Stimulated activated naive CD8-positive, alpha-beta T cell treated with anti-CD3 and anti-CD28 coated beads, Interleukin-15, Interleukin-2, amounts not matched to agents 100 U/mL and 50 U/mL, for 24 hours (primary cell): ENCODE measurements around the gene DPYD.

ENCODE experiments used
- ATAC-seq: fragments of 150-1000 bp; cut with Tn5 transposase; one replicate; pipeline ENCODE4 v1.10.0; 2021
- DNase-seq: peaks from one replicate; pipeline ENCODE4 v3.0.0; 2021

The DPYD gene

DNA sequence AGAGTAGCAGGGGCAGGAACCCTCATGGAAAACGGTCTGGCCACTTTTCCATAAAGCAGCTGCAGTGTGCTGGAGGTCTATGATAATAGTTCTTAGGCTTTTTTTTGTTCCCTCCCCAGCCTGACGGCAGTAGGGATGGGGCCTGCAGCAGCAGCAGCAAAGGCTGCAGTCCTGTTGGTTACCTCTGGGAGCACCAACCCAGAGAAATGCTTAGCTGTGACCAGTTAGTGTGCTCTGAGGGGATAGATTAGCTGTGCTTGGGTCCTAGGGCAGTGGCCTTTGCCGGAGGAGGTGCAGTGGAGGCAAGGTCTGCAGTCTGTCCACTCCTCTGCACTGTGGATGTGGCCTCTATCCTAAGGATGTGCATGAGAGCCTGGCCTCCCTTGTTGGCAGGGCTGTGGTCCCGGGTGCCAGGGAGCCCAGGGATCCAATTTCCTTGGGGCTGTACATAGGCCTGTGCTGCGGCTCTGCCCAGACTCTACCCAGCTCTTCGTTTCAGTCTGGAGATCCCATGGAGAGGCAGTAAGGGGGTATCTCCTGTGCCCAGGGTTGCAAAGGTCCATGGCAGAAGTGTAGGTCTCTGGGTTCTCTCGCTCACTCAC is 876.6 kb downstream of the DPYD start:
- no peak for DNase-seq
- no peak for ATAC-seq

DNA sequence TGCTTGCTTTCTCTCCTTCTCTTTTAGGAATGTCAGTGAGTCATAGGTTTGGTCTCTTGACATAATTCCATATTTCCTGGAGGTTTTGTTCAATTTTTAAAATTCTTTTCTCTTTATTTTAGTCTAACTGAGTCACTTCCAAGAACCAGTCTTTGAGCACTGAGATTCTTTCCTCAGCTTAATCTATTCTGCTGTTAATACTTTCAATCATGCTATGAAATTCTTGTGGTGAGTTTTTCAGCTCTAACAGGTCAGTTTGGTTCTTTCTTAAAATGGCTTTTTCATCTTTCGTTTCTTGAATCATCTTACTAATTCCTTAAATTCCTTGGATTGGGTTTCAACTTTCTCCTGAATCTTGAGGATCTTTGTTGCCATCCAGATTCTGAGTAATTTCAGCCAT is 878.3 kb downstream of the DPYD start:
- DNase-seq: no peak
- ATAC-seq: no peak

DNA sequence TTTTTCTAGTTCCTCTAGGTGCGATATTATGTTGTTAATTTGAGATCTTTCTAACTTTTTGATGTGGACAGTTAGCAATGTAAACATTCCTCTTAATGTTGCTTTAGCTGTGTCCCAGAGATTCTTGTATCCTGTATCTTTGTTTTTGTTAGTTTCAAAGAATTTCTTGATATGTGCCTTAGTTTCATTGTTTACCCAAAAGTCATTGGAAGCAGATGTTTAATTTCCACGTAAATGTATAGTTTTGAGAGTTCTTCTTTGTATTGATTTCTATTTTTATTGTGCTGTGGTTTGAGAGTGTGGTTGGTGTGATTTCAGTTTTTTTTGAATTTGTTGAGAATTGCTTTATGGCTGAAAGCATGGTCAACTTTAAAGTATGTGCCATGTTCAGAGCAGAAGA is 879.8 kb downstream of the DPYD start:
- ATAC-seq (no peak), DNase-seq (no peak)

DNA sequence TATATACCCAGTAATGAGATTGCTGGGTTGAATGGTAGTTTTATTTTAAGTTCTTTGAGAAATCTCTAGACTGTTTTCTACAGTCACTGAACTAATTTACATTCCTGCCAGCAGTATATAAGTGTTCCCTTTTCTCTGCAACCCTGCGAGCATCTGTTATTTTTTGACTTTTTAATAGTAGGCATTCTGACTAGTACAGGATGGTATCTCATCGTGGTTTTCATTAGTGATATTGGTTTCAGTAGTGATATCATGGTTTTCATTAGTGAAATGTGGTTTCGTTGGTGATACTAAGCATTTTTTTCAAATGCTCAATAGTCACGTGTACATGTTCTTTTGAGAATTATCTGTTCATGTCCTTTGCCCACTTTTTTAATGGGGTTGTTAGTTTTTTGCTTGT is 882.4 kb downstream of the DPYD start:
- DNase-seq (no peak), ATAC-seq (no peak)

DNA sequence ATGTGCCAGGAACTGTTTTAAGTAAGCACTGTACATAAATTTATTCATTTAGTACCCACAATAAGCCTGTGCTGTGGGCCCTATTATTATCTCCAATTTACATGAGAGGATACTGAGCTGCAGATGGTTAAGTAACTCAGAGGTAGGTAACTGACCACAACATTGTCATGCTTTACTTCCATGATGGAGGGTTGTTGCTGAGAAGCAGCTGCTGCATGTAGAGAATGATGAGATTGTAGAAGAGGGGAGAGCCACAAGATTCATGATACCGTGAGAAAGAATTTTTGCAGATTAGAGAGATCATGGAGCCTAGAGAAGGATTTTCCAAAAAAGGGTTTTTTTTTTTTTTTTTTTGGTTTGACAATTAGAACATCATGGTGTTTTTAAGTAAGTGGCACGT is 886.2 kb downstream of the DPYD start:
- ATAC-seq (no peak), DNase-seq (no peak)

DNA sequence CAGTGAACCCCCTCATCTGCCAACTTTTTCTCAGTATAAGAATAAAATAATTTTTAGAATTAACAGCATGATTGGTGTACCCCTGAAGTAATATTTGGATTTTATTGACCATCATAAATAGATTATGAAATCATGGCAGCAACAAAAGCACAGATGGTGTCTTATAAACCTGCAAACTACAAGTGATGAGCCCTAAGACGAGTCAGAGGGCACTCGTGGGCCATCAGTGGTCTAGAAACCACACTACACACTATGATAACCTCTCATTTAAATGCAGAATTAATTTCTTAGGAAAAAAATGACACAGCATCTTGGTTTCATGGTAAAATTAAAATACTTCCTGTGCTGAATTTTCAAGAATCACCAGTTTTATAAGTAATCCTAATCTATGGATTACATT is 886.9 kb downstream of the DPYD start:
- ATAC-seq: no peak
- no peak for DNase-seq
